ENCODE results near the gene TMEM115.

TMEM115 gene

DNA sequence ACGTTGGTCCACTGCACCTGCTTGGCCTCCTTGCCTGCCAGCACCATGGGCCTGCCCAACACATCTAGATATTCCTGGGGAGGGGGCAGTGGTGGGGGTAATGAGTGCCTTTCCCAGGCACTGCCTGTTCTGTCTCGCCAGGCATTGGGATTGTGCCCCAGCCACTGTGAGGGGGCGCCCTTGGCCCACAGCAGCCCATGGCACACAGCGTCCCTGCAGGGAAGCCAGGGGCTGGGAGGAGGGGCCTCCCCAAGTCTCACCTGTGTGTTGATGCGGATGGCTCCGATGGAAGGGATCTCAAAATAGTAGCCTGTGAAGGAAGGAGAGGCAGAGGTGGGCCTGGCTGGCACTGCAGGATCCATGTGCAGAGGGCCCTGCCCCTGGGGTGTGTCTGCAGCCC is 18.7 kb upstream of the TMEM115 start:
- no peak for DNase-seq (ENCODE audit: low spot score)

DNA sequence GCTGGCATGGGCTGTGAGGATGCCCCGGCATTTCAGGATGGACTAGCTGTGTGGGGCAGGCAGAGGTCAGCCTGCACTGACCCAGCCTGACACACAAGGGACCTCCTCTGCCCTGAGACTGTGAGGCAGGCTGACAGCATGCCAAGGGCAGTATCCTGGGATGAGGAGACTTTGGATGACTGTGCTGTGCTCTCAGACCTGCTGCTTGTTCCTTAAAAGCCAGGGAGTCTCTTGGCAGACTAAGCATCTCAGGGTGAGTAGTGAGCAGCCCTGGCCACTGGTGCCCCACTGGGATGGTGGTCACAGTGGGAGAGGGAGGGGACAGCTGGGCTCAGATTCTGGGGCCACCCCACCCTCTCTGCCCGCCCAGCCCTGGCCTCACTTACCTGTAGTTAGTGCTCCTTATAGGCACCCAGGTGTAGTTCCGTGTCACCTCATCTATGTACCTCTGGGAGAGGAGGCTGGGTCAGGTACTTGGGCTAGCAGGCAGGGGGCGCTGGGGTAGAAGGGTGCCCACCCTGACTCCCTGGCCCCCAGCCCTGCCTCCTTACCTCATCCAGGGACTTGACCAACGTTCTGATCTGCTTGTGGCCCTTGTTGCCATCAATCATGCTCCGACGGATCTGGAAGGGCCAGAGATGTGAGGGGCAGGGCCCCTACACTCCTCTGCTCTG is 16.1 kb upstream of the TMEM115 start:
- DNase-seq (ENCODE audit: low spot score), result no peak

DNA sequence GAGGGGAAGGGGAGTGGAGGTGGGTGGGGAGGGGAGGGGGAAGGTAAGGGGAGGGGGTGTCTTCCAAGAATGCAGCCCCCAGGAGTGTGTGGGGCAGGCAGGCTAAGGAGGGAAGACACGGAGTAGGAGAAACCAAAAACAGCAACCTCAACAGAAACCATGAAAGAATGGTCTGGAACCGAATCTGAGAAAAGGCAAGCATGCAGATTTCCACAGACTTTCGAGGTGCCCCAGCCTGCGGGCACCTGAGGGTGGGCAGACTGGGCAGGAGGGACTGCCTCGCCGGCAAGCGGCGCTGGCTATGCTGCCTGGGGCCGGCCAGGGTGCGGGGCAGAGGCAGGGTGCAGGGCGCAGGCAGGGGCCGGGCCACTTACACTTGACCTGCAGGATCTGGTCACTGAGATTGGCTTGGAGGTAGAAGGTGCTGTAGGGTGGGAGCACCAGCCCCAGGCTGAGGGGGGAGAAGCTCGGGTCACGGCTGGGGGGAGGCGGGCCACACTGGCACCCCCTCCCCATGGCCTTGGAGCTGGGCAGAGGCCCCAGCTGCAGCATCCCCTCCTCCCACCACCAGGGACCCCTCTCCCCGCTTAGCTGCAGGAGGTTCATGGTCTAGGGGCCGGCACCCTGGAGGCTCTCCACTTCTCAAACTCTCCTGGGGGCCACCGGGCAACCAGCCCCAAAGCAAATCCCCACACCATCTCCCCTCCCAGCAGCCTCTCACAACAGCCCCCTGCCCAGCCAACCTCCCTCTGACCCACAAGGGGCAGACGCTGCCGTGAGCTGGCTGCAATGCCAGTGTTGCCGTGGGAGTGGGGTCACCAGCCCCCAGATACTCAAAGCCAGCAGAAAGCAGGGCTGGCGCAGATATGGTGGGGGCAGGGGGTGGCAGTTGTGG is 15.3 kb upstream of the TMEM115 start:
- DNase-seq (ENCODE audit: low spot score), result no peak

DNA sequence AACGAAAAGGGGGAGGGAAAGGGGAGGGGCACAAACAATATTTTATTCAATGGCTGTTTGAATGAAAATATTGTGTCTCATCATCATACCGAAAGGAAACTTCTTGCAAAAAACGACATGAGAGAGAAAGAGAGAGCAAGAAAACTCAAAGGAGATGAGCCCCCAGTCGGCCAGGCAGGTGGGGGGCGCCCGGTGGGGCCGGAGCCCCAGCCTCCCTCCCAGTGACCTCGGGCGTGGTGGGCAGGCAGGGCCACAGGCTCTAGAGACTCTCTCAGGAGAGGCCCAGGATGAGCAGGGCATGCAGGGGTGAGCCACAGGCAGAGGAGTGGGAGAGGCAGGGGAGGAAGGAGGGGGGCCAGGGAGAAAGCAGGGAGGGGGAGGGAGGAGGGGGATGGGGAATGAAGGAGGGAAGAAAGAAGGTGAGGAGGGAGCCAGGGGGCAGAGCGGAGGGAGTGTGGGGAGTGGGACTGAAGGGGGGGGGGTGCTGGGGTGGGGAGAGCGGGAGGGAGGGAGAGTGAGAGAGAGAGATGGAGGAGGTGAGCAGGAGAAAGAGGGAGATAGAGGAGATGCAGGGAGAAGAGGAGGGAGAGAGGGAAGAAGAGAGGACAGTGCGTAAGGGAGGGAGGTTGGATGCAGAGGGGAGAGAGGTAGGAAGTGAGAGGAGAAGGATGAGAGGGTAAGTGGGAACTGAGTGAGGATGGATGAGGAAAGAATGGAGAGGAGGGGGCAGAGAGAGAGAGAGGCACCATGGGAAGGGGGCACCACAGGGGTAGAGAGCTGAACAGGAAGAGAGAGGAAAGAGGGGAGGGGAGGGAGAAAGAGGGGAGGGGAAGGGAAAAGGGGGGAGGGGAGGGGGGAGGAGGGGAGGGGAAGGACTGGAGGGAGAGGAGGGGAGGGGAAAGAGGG is 14.1 kb upstream of the TMEM115 start:
- DNase-seq (ENCODE audit: low spot score), result no peak

DNA sequence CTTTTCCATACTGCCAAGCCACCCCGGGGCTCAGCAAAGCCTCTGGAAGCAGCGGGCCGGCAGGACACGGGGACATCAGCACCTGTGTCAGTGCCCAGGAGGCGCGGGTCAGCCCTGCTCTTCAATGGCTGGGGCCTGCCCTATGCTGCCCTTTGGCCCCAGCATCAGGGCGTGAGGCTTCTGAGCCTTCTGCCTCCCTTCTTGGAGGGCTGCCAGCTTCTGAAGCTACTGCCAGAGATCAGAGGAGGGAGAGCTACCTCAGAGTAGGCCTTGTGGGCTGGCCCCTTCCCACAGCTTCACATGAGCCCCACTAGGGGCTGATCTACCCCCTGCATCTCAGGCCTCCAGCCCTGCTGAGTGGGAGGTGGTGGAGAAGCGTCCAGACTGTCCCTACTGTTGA is 13.0 kb upstream of the TMEM115 start:
- DNase-seq (ENCODE audit: low spot score), result no peak

DNA sequence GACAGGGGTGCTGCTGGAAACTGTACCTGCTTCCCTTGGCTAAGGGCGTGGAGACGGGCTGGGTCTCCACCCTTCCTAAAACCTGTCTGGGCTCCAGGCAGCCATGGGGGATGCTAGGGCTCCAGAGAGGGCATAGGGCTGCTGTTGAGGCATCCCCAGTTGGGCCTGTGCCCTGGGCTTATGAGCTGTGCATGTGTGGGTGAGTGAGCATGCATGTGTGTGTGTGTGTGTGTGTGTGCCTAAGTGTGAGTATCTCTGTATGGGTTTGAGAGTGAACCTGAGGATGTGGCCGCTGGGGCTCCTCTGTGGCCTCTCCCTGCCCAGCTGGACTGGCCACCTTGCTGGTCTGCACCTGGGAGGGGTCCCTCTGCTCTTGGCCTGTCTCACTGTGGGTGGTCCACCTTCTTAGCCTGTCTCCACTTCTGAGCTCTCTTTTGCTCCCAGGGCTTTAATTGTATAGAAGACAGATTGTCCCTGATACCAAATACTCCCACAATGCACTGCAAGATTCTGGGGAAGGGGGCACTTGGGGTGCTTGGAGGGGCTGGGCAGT is 11.9 kb upstream of the TMEM115 start:
- DNase-seq (ENCODE audit: low spot score), result no peak

DNA sequence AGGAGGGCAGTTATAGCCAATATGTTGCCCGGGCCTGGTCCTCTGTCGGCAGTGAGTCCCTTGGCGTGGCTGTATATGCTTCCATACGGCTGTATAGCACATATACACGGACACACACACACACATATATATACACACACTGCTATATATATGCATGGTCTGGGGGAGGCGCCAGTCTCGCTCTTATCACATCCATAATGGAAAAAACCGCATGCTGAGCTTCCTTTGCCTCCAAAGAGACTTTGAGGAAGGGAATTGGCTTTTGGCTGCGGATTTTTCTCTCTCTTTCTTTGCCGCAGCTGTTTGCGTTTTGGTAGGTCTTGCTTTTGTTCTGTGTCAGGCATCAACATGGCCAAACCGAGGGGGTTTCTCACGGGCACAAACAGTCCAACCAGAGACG is 11.3 kb upstream of the TMEM115 start:
- DNase-seq (ENCODE audit: low spot score), result no peak

DNA sequence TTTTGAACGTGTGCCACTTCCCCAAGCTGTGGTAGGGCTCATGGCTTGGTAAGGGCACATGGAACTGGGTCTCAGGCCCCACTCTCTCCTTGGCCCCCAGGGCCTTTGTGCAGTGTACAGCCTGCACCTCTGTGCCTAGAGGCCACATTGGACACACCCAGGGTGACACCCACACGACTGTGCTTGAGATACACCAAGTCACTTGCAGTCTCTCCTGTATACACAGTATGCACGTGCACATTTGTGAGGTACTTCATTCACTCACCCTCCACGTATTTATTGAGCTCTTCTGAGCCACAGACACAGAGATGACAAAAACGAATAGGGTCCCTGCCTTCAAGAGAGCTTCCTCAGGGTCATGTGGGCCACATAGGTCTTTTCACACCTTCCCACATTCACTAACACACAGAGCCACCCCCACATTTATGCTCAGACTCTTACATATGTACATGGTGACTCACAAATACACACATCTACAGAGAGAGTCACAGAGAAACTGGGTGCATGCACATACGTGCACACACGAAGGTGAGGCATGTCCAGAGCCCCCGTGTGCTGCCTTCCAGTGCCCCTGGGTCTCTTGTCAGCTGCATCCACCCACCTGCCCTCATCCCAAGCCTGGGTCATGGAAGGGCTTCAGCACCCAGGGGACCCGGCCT is 9.8 kb upstream of the TMEM115 start:
- DNase-seq (ENCODE audit: low spot score), result no peak

DNA sequence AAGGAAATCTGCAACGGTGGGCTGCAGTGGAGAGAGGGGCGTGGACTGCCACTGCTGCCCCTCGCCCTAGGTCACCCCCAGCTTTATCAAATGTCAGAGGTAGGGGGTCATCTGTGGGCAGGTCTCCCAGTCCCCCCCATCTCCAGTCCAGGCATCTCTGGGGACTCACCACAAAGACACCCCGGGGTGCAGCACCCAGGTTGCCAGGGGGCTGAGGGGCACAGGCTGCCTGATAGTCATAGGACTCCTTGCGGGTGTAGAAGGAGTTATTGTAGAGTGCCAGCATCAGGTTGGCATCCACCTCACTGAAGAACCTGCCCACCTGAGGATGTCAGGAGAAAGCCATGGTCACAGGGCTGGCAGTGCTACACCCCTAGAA is 6.5 kb upstream of the TMEM115 start:
- DNase-seq (ENCODE audit: low spot score), result no peak

DNA sequence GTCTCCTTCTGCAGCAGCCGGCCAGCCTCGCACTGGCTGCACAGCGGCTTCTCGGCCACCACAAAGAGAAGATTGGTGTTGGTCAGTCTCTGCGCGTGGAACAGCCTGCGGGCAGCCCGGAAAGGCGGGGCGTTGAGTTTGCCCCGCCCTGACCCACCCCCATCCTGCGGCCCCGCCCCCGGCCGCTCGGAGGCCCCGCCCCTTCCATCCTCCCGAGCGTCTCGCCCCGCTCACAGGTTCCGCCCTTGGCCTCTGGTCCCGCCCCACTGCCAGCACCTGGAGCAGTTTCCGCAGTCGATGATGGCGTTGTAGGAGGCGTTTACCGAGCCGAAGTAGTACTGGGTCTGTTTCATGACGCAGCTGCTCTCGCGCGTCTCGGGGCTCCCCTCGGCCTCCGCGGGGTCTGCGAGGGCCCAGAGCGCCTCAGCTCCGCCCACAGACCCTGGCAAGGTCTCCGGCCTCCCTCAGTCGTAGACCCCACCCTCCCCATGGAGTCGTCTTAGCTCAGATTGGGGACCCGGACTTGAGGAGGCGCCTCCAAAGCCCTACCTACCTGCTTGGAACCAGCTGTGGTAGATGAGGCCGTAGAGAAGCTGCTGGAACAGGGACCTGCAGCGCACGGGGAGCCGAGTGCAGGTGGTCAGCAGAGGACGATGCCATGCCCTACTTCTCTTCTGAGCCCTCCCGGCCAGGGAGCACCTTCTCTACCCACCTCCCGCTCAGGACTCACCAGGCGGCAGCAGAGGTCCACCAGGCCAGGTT is 5.9 kb upstream of the TMEM115 start:
- peak; percentile 90 for DNase-seq (ENCODE audit: low spot score)

DNA sequence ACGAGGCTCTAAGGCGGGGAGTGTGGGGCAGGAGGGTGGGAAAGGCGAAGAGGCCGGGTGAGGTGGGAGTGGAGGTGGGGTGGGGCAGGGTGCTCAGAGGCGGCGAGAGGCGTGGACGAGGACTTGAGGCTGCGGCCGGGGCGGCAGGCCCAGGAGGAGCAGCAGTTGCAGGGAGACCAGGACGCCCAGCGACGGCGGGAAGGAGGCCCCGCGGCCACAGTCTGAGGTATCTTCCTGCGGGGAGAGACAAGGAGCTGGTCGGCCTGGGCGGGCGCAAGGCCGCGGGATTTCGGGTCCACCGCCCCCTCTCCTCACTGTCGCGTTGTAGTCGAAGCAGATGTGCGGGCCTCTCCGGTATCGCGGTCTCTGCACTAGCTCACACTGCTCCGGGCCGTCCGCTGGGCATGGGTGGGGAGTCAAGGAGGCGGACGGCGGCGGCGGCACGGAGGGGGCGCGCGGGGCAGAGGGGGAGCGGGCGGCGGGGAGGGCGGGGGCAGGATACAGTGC is 5.3 kb upstream of the TMEM115 start:
- no peak for DNase-seq (ENCODE audit: low spot score)

DNA sequence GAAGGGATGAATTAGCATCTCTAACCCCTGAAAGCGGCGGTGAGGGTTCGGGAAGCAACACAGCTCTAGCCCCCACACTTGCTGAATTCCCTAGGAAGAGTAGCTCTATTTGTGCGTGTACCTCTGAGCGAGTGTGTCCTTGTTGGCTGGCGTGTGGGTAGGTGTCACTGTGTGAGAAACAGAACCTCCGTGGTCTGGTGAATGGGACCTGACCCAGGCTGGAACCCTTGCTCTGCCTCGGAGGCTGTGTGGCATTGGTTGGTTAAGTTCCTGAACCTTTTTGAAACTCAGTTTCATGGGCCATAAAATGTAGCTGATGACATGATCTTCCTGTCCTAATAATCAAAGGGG is 414 bp upstream of the TMEM115 start:
- no peak for DNase-seq (ENCODE audit: low spot score)

DNA sequence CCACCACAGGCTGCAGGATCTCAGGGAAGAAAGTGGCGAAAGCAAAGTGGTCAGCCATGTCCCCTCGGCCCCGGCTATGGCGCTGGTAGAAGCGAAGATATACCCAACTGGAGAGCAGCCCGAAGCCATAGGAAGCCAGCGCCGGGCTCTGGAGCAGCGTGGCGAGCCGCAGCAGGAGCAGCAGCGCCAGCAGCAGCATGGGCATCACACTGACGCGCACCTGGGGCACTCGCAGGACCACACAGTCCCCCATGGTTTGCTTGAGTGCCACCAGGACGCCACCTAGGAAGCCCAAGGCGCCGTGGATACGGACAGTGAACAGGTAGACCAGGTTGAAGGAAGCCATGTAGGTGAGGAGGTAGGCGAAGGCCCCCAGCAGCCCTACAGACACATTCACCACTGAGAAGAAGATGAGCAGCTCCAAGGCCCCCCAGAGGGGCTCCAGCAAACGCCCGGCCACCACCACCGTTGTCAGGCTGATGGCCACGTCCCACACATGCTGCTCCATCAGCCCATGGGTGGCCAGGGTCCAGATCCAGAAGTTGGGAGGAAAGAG is 888 bp downstream of the TMEM115 start:
- DNase-seq (ENCODE audit: low spot score), result no peak

DNA sequence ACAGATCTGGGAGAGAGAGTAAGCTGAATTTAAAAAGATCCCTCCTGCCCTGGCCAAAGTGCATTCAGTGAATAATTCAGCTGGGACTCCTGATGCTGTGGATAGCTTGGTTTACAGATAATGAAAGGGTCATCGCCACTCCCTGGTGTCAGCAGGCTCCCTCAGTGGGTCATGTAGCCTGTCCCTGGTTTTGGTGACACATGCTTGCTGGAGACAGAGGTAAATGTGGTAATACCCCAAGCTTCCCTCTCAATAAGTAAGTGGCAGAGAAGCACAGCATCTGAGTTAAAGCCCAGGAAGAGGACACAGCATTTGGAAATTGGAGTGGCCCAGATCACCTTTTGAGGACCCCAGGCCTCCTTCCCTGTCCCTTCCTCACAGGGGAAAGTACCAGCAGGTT is 1.8 kb downstream of the TMEM115 start:
- DNase-seq (ENCODE audit: low spot score), result no peak

DNA sequence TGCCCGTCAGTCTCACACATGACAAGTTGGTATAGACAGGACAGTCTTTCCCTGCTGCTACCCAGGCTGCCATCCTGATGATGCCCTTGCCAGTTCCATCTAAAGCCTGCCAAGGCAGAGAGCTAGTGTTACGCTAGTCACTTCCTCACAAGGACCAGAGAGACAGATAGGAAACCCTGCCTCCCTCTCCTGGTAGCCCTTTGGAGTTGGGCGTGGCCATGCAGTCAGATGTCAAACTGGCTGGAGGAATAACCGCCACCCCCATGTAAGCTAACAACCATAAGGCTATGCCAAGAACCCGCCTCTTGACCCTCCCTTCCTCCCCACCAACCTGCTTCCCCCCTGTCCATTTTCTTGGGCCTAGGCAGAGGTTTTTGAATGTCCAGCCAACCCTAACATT is 2.8 kb downstream of the TMEM115 start:
- no peak for DNase-seq (ENCODE audit: low spot score)

DNA sequence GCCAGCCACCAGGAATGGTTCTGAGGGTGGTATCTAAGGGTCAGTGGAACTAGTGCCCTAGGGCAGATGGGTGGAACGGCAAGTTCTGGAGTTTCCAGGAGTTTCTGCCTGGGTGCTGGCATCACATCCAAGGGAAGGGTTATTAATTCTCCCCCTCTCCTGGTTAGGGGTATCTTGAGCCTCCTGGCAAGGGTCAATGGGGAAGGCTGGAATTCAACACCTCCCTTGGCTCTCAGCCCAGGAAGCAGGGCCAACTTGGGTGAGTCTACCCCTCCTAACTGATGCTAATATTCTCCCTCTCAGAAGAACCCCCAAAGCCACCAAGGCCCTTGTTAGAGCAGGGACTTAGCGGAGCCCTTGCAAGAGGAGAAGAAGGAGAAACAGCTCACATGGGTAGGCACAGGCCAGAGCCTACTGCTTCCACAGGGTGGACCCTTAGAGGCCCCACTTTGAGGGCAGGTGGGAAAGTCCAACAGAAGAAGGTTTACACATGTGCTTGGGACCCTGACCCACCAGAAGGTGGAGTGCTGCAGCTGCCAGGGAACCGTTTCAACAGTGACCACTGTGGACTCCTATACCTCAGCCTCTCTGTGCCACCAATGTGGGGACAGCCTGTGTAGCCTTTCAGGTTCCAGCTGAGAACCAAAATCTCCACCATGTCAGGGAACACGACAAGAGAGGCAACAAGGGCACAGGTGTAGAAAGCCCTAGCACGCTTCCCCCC is 3.3 kb downstream of the TMEM115 start:
- DNase-seq (ENCODE audit: low spot score), result no peak

DNA sequence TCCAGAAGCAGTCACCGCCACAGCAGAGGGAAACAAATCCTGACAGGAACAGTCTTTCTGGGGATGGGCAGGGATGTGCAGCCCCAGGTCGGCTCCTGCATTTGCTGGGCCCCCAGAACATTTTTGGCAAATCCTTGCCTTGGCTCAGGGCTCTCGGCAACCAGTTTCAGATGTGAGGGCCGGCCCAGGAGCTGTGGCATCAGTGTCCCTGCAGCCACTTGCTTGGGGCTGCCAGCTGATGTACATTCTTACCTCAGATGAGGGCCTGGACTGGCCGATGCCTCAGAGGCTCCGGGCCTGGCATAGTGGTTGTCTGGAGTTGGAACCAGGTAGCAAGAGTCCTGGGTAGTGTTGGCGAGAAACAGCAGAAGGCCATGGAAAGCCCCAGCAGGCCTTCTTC is 4.5 kb downstream of the TMEM115 start:
- no peak for DNase-seq (ENCODE audit: low spot score)

DNA sequence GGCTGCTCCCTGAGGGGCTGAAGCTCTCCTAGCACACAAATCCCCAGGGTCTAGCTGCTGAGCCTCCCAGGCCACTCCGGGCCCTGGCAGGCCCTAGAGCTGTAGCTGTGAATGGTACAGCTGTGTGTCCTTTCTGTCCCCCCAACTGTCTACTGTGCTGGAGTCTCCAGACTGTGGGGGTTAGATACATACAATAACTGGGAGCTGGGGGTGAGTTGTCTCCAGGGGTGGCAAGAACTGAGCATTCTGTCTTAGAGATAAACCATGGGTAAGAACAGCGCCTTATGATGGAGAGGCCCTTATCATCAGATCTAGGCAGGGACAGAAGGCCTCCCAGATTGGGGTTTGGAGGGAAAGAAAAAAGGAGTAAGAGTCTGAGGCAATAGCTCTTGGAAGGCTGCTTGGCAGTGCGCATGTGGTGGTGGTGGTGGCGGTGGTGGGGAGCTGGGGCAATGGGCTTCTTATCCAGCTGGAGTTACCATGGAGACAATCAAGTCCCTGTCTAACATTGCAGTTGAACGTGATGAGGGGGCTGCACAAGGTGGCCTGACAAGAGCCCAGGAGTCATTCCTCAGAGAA is 5.0 kb downstream of the TMEM115 start:
- DNase-seq (ENCODE audit: low spot score), result no peak

DNA sequence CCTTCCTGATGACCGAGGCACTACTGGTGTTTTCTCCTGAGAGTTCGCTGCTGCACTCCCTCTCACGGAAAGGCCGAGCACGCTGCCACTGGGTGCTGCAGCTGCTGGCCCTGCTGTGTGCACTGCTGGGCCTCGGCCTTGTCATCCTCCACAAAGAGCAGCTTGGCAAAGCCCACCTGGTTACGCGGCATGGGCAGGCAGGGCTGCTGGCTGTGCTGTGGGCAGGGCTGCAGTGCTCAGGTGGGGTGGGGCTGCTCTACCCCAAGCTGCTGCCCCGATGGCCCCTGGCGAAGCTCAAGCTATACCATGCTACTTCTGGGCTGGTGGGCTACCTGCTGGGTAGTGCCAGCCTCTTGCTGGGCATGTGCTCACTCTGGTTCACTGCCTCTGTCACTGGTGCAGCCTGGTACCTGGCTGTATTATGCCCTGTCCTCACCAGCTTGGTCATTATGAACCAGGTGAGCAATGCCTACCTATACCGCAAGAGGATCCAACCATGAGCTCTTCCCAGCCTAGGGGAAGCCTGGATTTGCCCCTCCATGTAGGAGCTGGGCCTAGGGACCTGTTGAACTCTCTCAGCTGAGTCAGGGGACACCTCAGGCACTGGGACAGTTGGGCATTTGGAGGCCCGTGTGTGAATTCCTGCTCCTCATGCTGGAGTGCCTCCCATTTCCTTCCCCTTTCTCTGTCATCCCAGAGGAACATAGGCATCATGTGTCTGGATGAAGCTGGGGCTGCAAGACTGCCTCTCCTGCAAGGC is 5.9 kb downstream of the TMEM115 start:
- DNase-seq (ENCODE audit: low spot score), result no peak
